ENCODE data around the gene POLR3A. TPM values are rescaled to one million over a fixed set of nuclear protein-coding genes. Genes with fewer than 3 reads are reported as not detected.

The POLR3A gene
- total RNA-seq, 1 donor from 2014 or later = 13.0 TPM

DNA sequence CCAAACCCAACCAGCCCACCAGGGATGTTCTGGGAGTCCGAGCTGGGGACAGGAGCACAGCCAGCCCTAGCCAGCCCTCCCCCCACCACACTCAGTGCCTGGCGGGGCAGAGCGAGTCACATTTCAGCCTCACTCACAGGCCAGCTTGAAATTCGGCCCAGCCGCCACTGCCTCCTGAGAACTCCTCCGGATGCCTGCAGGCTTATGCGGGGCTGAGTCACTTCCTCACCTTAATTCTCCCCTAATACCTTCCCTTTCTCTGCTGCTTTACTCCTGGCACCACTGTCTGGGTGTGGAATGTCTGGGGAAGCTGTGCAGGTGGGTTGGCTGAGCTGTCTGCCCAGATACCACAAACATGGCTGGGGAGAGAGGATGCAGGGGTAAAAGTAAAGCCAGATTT lies 80.1 kb downstream of the POLR3A start:
- peak in 1 of 2 donors; percentile 53 for DNase-seq (ENCODE audit: low read depth in 2 of 2)

GRCh38 chr10:77946084-77946483 lies 83.2 kb downstream of the POLR3A start:
- DNase-seq (ENCODE audit: low read depth in 2 of 2) = peak in 1 of 2 donors; percentile 31

DNA sequence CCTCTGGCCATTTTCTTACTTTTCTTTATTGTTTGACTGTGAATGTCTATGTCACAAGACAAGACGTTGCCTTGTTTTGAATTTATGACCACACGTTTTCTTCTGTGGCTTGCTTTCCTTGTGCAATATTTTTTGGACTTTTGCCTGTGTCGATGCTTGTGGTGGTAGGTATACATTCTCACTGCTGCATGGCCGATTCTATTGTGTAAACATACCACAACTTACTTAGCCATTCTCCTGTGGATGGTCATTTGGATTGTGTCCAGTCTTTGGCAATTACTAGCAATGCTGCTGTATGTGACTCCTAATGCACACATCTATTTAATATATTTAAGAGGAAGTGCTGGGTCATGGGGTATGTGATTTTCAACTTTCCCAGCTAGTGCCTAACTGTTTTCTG lies 84.8 kb downstream of the POLR3A start:
- peak in 1 of 2 donors; percentile 43 for DNase-seq (ENCODE audit: low read depth in 2 of 2)

- DNase-seq (ENCODE audit: low read depth in 2 of 2) = peak; percentile 60 to 79
Measured at GRCh38 chr10:77943121-77943901, 86.0 kb downstream of the POLR3A start.

DNA sequence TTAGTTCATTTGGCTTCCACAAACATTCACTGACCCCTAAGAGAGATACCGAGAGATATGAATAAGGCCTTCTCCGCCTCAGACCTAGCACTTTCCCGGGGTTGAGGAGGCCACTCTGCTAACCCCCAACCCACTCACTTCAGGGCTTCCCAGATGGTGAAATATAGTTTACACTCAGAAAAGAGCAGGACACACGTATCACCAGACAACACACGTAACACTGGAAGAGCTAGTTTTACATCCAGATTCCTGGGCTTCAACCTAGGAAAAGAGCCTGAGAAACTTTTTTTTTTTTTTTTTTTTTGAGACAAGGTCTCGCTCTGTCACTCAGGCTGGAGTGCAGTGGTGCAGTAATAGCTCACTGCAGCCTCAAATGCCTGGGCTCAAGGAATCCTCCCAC lies 87.5 kb downstream of the POLR3A start:
- DNase-seq (ENCODE audit: low read depth in 2 of 2) = no peak

DNA sequence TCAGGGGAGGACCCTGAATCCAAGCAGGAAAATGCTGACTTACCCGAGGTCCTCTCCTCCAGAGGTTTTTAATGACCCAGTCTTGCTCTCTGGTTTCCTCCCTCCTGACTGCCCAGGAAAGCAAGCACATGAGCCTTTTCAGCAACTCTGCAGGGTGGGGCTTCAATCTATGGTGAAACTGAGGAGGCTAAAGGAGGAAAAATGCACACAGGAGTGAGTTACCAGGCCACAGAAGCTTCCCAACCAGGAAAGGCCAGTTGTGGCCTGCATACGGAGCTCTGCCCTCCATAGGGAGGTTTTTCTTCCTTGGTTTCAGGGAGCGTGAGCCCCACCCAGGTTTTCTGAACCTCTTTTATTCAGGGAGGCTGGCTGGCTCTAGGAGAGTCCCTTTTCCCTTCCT lies 88.7 kb downstream of the POLR3A start:
- DNase-seq (ENCODE audit: low read depth in 2 of 2) = no peak

DNA sequence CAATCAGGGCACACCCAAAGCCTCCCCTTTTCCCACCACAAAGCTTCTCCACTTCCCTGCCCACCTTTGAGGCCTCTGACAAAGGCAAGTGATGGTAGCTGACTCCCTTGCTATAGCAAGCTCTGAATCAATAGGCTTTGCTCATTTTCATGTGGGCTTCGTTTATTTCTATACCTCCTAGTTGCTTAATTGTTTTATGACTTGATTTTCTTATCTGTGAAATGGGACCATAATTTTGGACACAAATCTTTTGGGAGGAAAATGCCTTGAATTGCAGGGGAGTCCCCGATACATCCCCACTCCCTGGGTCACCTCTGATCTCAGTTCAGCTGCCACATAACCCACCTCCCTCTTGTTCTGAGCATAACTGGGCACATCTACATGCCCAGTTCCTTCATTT lies 89.1 kb downstream of the POLR3A start:
- no peak for DNase-seq (ENCODE audit: low read depth in 2 of 2)

DNA sequence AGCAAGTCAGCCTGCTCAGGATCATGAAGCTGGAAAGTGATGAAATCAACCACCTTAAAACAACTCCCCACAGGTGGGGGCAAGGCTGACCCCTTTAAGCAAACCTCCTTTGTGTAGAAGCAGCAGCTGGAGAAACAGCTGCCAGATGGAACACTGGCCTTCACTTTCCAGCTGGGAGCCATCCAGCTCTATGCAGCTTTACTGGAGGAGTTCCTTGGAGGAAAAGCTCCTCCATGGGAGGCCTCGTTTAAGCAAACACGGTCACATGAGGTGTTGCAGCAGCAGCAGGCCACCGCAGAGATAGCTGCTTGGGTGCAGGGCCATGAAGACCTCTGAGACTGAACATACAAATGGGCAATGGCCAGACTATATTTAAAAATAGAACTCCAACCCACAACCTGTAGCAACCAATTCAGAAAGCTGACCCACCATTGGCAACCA lies 89.7 kb downstream of the POLR3A start:
- DNase-seq (ENCODE audit: low read depth in 2 of 2) = no peak

GRCh38 chr10:77936697-77937567 lies 92.4 kb downstream of the POLR3A start:
- no peak for DNase-seq (ENCODE audit: low read depth in 2 of 2)

- DNase-seq (ENCODE audit: low read depth in 2 of 2) = no peak
Measured at GRCh38 chr10:77932016-77932715, 97.1 kb downstream of the POLR3A start.

DNA sequence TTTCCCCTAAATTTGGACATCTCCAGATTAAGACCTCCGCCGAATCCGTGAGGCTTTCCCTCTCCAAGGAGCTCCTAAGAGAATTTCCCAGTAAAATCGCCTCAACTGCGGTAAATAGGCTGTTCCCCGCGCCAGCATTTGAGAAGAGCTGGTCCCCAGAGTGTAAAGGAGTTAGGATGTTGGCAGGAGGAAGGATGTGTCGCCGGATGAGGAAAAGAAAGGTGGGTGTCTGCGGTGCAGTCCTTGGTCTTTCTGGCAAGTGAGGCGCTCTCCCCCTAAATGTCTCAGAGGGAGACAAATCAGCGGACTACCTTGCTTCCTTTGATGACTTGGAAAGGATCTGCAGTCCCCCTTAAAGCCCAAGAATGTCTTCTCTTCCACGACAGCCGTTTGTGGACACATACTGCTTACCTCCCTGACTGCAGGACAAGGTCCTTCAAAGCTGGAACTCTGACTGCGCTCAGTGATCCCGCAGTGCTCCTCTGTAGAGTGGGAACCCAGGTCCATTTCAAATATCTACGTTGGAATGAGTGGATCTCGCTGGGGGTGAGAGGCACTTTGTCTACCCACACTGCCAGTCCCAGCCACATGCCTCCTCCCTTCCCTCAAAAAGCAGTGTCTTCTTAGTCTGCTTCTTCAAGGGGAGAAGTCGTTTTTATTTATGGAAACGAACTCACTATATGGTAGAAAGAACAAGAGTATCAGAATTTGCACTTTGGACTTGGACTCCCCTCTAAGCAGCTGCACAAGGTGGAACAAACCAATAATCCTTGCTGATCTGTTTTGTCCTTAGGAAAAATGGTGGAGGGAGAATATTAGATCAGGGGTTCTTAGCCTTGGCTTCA lies 101.7 kb downstream of the POLR3A start:
- no peak for DNase-seq (ENCODE audit: low read depth in 2 of 2)

GRCh38 chr10:77926566-77927401 lies 102.5 kb downstream of the POLR3A start, which contains the start of gene DLG5:
Gene DLG5, minus strand, starts transcription at chr10:77926755. Its CDS starts 235 bp downstream, at chr10:77926520.
- DNase-seq (ENCODE audit: low read depth in 2 of 2) = peak in 1 of 2 donors; percentile 45

GRCh38 chr10:77925795-77926565 lies 103.3 kb downstream of the POLR3A start:
- DNase-seq (ENCODE audit: low read depth in 2 of 2) = peak in 1 of 2 donors; percentile 41

DNA sequence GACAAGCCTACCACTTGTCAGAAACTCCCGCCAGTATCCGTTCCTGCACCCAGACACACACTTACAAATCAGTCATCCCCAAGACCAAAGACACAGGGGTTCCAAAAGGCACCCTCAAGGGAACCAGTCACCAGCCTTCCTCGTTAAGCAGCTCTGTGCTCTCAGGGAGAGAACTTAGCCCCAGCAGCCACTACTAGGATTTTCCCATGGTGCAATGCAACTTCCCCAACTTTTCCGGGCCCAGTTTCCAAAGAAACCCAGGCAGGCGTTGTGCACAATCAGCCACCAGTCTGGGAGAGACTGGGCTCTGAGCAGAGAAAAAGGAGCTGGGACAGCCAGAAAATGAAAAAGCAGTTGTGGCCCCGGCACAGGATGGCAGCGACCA lies 103.9 kb downstream of the POLR3A start:
- no peak for DNase-seq (ENCODE audit: low read depth in 2 of 2)

DNA sequence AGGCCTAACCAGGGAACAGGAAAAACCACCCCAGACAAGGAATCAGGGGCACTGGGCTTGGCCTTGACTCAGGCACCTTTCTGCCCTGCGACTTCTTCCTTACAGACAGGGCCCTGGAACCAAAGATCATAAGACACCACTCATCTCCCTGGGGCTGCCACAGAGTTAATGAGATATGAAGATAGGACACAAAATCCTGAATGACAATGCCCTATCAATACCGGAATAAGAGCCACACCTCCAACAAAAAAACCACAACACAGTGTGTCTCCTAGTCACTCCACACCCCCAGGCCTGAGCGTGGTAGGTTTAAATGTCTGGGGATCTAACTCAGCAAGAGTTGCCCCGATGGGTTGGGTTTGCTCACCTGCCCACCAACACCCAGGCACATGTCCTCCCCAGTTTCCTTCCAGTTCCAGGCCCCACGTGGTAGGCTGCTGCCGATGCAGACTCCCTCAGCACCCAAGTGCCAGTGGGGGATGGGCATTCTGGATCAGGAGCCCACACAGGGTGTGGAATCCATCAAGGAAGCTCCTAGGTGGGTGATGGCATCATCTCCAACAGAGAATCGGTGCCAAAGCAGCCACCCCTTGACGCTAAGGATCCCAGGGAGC lies 106.6 kb downstream of the POLR3A start:
- DNase-seq (ENCODE audit: low read depth in 2 of 2) = no peak

GRCh38 chr10:77922055-77922454 lies 107.3 kb downstream of the POLR3A start:
- DNase-seq (ENCODE audit: low read depth in 2 of 2) = no peak

- DNase-seq (ENCODE audit: low read depth in 2 of 2) = no peak
Measured at GRCh38 chr10:77921395-77921794, 107.9 kb downstream of the POLR3A start.

DNA sequence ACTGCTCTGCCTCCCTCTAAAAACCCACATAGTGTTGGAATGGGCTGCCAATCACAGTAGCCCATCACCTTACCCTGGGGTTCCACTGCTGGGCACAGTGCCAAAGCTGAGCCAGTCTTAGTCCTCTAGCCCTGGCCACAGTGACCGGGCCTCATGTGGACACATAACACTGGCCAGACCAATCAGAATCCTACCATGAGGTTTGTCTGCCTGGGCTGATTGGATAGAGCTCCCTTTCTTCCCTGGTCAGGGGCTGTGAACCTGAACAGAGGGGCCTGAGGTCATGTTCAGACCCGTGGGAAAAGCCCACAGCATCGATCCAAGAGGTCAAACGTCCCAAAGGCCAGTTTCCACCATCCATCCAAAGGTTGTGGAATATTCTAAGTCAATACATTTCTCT lies 108.8 kb downstream of the POLR3A start:
- no peak for DNase-seq (ENCODE audit: low read depth in 2 of 2)

DNA sequence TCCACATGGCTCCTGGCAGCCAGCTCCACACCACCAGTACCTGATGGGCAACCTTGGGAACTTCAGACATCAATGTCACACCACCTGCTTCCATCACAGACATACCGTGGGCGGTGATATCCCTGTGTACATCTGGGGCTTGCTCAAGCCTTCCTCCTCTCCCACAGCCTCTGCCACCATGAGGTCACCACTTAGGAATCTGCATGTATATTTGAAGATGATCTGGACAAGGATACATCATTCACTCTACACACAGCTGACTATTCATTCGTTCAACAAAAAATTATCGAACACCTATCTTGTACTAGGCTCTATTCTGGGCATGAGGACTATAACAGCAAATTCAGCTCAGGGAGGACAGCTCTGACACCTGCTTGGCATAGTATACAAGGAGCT lies 109.6 kb downstream of the POLR3A start:
- no peak for DNase-seq (ENCODE audit: low read depth in 2 of 2)

All from dermis microvascular lymphatic vessel endothelial cell (primary cell).